Natural killer cell (primary cell): ENCODE measurements around the gene IRF1. TPM values are rescaled to one million over a fixed set of nuclear protein-coding genes. Genes with fewer than 3 reads are reported as not detected.

Source experiments
- ATAC-seq, 3 donors: fragments of 150-1000 bp in 2 of 3; fragments of 200-7000 bp in 1 of 3; cut with Tn5 transposase; 1 replicate in 1 of 3; 2 replicates in 2 of 3; pipeline ENCODE4 v1.10.0; 2021; ENCODE audit warnings: mild to moderate bottlenecking in 2 of 3, moderate library complexity in 2 of 3
- DNase-seq, 2 donors: peaks; one replicate each; pipeline versions ENCODE4 v3.0.0 to v3.0.0-alpha.2; 2013 to 2021; ENCODE audit warnings: mixed read lengths in 1 of 2
- H3K27ac ChIP-seq: one replicate; pipeline ENCODE4 v1.5.1; 2013; ENCODE audit warnings: mild to moderate bottlenecking, low read length
- H3K27me3 ChIP-seq: one replicate; pipeline ENCODE4 v1.6.1; 2013; ENCODE audit warnings: low read length; ENCODE audit not compliant: control insufficient read depth, insufficient read depth
- H3K36me3 ChIP-seq: one replicate; pipeline ENCODE4 v1.6.1; 2013; ENCODE audit warnings: low read length; ENCODE audit not compliant: control insufficient read depth, insufficient read depth
- H3K4me1 ChIP-seq: one replicate; pipeline ENCODE4 v1.6.1; 2013; ENCODE audit warnings: low read length; ENCODE audit not compliant: control insufficient read depth, insufficient read depth
- H3K4me3 ChIP-seq: one replicate; pipeline ENCODE4 v1.5.1; 2013; ENCODE audit warnings: low read length
- H3K9me3 ChIP-seq: one replicate; pipeline ENCODE4 v1.6.1; 2013; ENCODE audit warnings: low read length; ENCODE audit not compliant: control insufficient read depth, insufficient read depth
- H3K27ac Mint-ChIP-seq, 2 donors: one replicate each; pipeline ENCODE4 v1.8.0; 2022; ENCODE audit warnings: mild to moderate bottlenecking in 2 of 2, mixed read lengths in 2 of 2, moderate library complexity in 1 of 2
- H3K27me3 Mint-ChIP-seq, 2 donors: one replicate each; pipeline ENCODE4 v1.8.0; 2022; ENCODE audit warnings: low read depth in 2 of 2, mixed read lengths in 2 of 2
- H3K36me3 Mint-ChIP-seq: one replicate; pipeline ENCODE4 v1.8.0; 2022; ENCODE audit warnings: mixed read lengths
- H3K4me1 Mint-ChIP-seq, 2 donors: one replicate each; pipeline ENCODE4 v1.8.0; 2022; ENCODE audit warnings: mixed read lengths in 2 of 2
- H3K4me3 Mint-ChIP-seq: one replicate; pipeline ENCODE4 v1.8.0; 2022; ENCODE audit warnings: mild to moderate bottlenecking, moderate library complexity, mixed read lengths
- H3K9me3 Mint-ChIP-seq, 2 donors: one replicate each; pipeline ENCODE4 v1.8.0; 2022; ENCODE audit warnings: mixed read lengths in 2 of 2
- CTCF ChIP-seq: fragments of 200-600 bp; IDR thresholded peaks from one replicate; pipeline ENCODE4 v1.8.0; 2022; ENCODE audit warnings: antibody characterized with exemption
- WGBS: methylation state at CpG from one replicate; pipeline ENCODE4 v1.1.7; 2013; ENCODE audit warnings: missing lambda C conversion rate; ENCODE audit not compliant: insufficient coverage; 5-methylcytosine and 5-hydroxymethylcytosine counted together
- intact Hi-C: fragments of 100-400 bp; cut with micrococcal nuclease; formaldehyde crosslinking; loops from one replicate; pipeline ENCODE4 v1.14.2; 2022
- total RNA-seq, 4 donors: library from RNA; stranded (reverse); fragments of 120-200 nt in 1 of 4; gene quantifications; one replicate each; pipeline versions ENCODE4 v1.2.3 to v1.2.4, GENCODE V29; 2013 to 2022

The IRF1 gene
- total RNA-seq, 3 donors from 2014 or later (not counting 1 experiment from before 2014, with no cell fraction given), result 1,190 to 1,513 (median 1,282) TPM

- H3K4me1 Mint-ChIP-seq, result peaks cover 92% of the 10 kb centered on the region in 2 donors
- H3K36me3 Mint-ChIP-seq, result no peaks in the 10 kb centered on the region
- no peaks in the 10 kb centered on the region for H3K9me3 Mint-ChIP-seq
- H3K4me1 ChIP-seq, result peaks cover 83% of the 10 kb centered on the region
- H3K4me3 ChIP-seq, result no peak overlapping the region
- DNase-seq (peak in 1 of 2 donors; percentile 77), ATAC-seq (peak; percentile 63 to 79 (median 76))
- intact Hi-C loops, result no loop called here
- TF ChIP-seq CTCF, result no peak
- 0% methylated on average over 1 of the region's 3 CpGs for WGBS
- H3K27me3 ChIP-seq, result no peaks in the 10 kb centered on the region
- peak overlapping the region; percentile 61 for H3K4me3 Mint-ChIP-seq
- H3K27ac Mint-ChIP-seq, result peak overlapping the region; percentile 87 to 100
- H3K27ac ChIP-seq, result peak overlapping the region; percentile 68
- peaks cover 15% of the 10 kb centered on the region for H3K36me3 ChIP-seq
- no peaks in the 10 kb centered on the region for H3K9me3 ChIP-seq
- no peaks in the 10 kb centered on the region for H3K27me3 Mint-ChIP-seq
These were observed 52.8 kb downstream of the IRF1 start for GRCh38 chr5:132437604-132438266.

GRCh38 chr5:132436936-132437335 lies 53.6 kb downstream of the IRF1 start:
- no peaks in the 10 kb centered on the region for H3K36me3 Mint-ChIP-seq
- TF ChIP-seq CTCF, result no peak
- no peaks in the 10 kb centered on the region for H3K27me3 ChIP-seq
- peaks cover 83% of the 10 kb centered on the region for H3K4me1 ChIP-seq
- ATAC-seq (no peak), DNase-seq (no peak)
- peak overlapping the region; percentile 87 to 100 for H3K27ac Mint-ChIP-seq
- peak overlapping the region; percentile 68 for H3K27ac ChIP-seq
- no peaks in the 10 kb centered on the region for H3K27me3 Mint-ChIP-seq
- peaks cover 92% of the 10 kb centered on the region in 2 donors for H3K4me1 Mint-ChIP-seq
- H3K4me3 ChIP-seq, result no peak overlapping the region
- H3K4me3 Mint-ChIP-seq, result peak overlapping the region; percentile 61
- H3K36me3 ChIP-seq, result peaks cover 19% of the 10 kb centered on the region
- no peaks in the 10 kb centered on the region for H3K9me3 Mint-ChIP-seq
- no peaks in the 10 kb centered on the region for H3K9me3 ChIP-seq
- intact Hi-C loops, result no loop called here
- WGBS, result 92% methylated on average over 3 of the region's 3 CpGs

GRCh38 chr5:132435886-132436285 lies 54.7 kb downstream of the IRF1 start:
- Mint-ChIP-seq H3K36me3 (no peaks in the 10 kb centered on the region), H3K9me3 (no peaks in the 10 kb centered on the region), H3K27ac (peak overlapping the region; percentile 87 to 100), H3K4me3 (peak overlapping the region; percentile 45), H3K4me1 (peaks cover 94% of the 10 kb centered on the region in 2 donors), H3K27me3 (no peaks in the 10 kb centered on the region)
- H3K36me3 ChIP-seq, result peaks cover 18% of the 10 kb centered on the region
- TF ChIP-seq CTCF, result no peak
- peaks cover 85% of the 10 kb centered on the region for H3K4me1 ChIP-seq
- intact Hi-C loops, result no loop called here
- WGBS, result 73% methylated on average over 2 of the region's 2 CpGs
- H3K9me3 ChIP-seq, result no peaks in the 10 kb centered on the region
- H3K27ac ChIP-seq, result peak overlapping the region; percentile 54
- H3K4me3 ChIP-seq, result no peak overlapping the region
- no peaks in the 10 kb centered on the region for H3K27me3 ChIP-seq
- ATAC-seq, result peak in 2 of 3 donors; percentile 19 to 26
- no peak for DNase-seq

GRCh38 chr5:132435447-132435846 lies 55.1 kb downstream of the IRF1 start:
- peaks cover 94% of the 10 kb centered on the region in 2 donors for H3K4me1 Mint-ChIP-seq
- Histone ChIP-seq H3K4me3 (no peak overlapping the region), H3K36me3 (peaks cover 18% of the 10 kb centered on the region), H3K27ac (peak overlapping the region; percentile 54), H3K4me1 (peaks cover 89% of the 10 kb centered on the region), H3K27me3 (no peaks in the 10 kb centered on the region), H3K9me3 (no peaks in the 10 kb centered on the region)
- ATAC-seq (no peak), DNase-seq (no peak)
- H3K4me3 Mint-ChIP-seq, result peak overlapping the region; percentile 29
- peak overlapping the region; percentile 87 to 100 for H3K27ac Mint-ChIP-seq
- intact Hi-C loops, result no loop called here
- no peaks in the 10 kb centered on the region for H3K9me3 Mint-ChIP-seq
- H3K36me3 Mint-ChIP-seq, result peaks cover 2% of the 10 kb centered on the region
- no peaks in the 10 kb centered on the region for H3K27me3 Mint-ChIP-seq
- 95% methylated on average over 2 of the region's 2 CpGs for WGBS
- TF ChIP-seq CTCF, result no peak
